OCI-LY3 (cell line): ENCODE data around the gene CHST13.

ENCODE experiments used
- CTCF ChIP-seq: fragments of 200-600, 300-600 bp; sonication (generic); IDR thresholded peaks from 2 replicates; pipeline ENCODE4 v1.5.1; 2014; ENCODE audit warnings: antibody characterized with exemption, low read length, low read depth
- EZH2phosphoT487 ChIP-seq: fragments of 200-600 bp; shearing (Covaris generic); IDR thresholded peaks from 2 replicates; pipeline ENCODE4 v1.6.1; 2018; ENCODE audit warnings: antibody characterized with exemption, mixed run types, low read depth

- TF ChIP-seq CTCF = no peak
- TF ChIP-seq EZH2phosphoT487 = no peak
Measured at GRCh38 chr3:126479642-126480041, 44.3 kb upstream of the CHST13 start.
